WTC11 (cell line): ENCODE measurements around the gene CLDN25. TPM values are rescaled to one million over a fixed set of nuclear protein-coding genes. Genes with fewer than 3 reads are reported as not detected.
"Not testable (repeated sequence)": the region's sequence is repeated elsewhere in the genome, so short reads cannot be mapped to it uniquely, and the experiment has no call there.

Experiments
- ATAC-seq: fragments of 200-7000 bp; cut with Tn5 transposase; 2 replicates; pipeline ENCODE4 v1.10.0; 2021; ENCODE audit warnings: mild to moderate bottlenecking, moderate library complexity
- CTCF ChIA-PET: fragments of 300-600 bp; sonication (Branson Sonifier 250); formaldehyde crosslinking; loops from one replicate; lab custom pipeline; 2021; ENCODE audit warnings: antibody characterized with exemption; lab: Charles Lee
- POLR2A ChIA-PET: fragments of 350-600 bp; sonication (Branson Sonifier 250); formaldehyde crosslinking; loops from one replicate; lab custom pipeline; 2021; ENCODE audit warnings: antibody characterized with exemption; lab: Charles Lee
- DNase-seq: peaks from one replicate; pipeline ENCODE4 v3.0.0; 2021; ENCODE audit warnings: low spot score
- H3K27ac Mint-ChIP-seq: 2 replicates; pipeline ENCODE4 v1.8.0; 2021; ENCODE audit warnings: mixed read lengths
- H3K27me3 Mint-ChIP-seq: 2 replicates; pipeline ENCODE4 v1.8.0; 2021; ENCODE audit warnings: low read depth, mild to moderate bottlenecking, moderate library complexity, mixed read lengths
- H3K36me3 Mint-ChIP-seq: 2 replicates; pipeline ENCODE4 v1.8.0; 2021; ENCODE audit warnings: mixed read lengths
- H3K4me1 Mint-ChIP-seq: 2 replicates; pipeline ENCODE4 v1.8.0; 2022; ENCODE audit warnings: mixed read lengths
- H3K4me3 Mint-ChIP-seq: 2 replicates; pipeline ENCODE4 v1.8.0; 2021; ENCODE audit warnings: mild to moderate bottlenecking, moderate library complexity, mixed read lengths
- H3K9me3 Mint-ChIP-seq: 2 replicates; pipeline ENCODE4 v1.8.0; 2021; ENCODE audit warnings: mixed read lengths
- AR ChIP-seq: fragments of 250-450 bp; sonication (Bioruptor Pico); IDR thresholded peaks from 2 replicates; pipeline ENCODE4 v1.9.0; 2021; ENCODE audit warnings: mild to moderate bottlenecking
- E2F1 ChIP-seq: sonication (generic); formaldehyde crosslinking; IDR thresholded peaks from 2 replicates; pipeline ENCODE4 v1.8.0; 2022; ENCODE audit warnings: mild to moderate bottlenecking, missing genetic modification reagents
- MAX ChIP-seq: sonication (generic); formaldehyde crosslinking; IDR thresholded peaks from 2 replicates; pipeline ENCODE4 v1.8.0; 2022; ENCODE audit warnings: mild to moderate bottlenecking, missing genetic modification reagents
- NFE2L1 ChIP-seq: sonication (generic); formaldehyde crosslinking; IDR thresholded peaks from 2 replicates; pipeline ENCODE4 v1.8.1; 2023; ENCODE audit warnings: missing genetic modification reagents
- RELA ChIP-seq: sonication (generic); formaldehyde crosslinking; IDR thresholded peaks from 2 replicates; pipeline ENCODE4 v1.8.1; 2022; ENCODE audit warnings: missing genetic modification reagents, mild to moderate bottlenecking, borderline replicate concordance
- TCF7 ChIP-seq: sonication (generic); formaldehyde crosslinking; IDR thresholded peaks from 2 replicates; pipeline ENCODE4 v1.8.0; 2022; ENCODE audit warnings: mild to moderate bottlenecking, low read depth, missing genetic modification reagents, moderate library complexity
- TEAD4 ChIP-seq: sonication (generic); formaldehyde crosslinking; IDR thresholded peaks from 2 replicates; pipeline ENCODE4 v1.8.0; 2022; ENCODE audit warnings: mild to moderate bottlenecking, missing genetic modification reagents
- TP53 ChIP-seq: sonication (generic); formaldehyde crosslinking; IDR thresholded peaks from 2 replicates; pipeline ENCODE4 v1.8.1; 2023; ENCODE audit warnings: mild to moderate bottlenecking, missing genetic modification reagents
- ZNF121 ChIP-seq: sonication (generic); formaldehyde crosslinking; IDR thresholded peaks from 2 replicates; pipeline ENCODE4 v1.8.0; 2023; ENCODE audit warnings: missing genetic modification reagents
- ZNF138 ChIP-seq: sonication (generic); formaldehyde crosslinking; conservative IDR thresholded peaks from 2 replicates; pipeline ENCODE4 v1.8.1; 2022; ENCODE audit warnings: mild to moderate bottlenecking, moderate library complexity, missing genetic modification reagents
- ZNF396 ChIP-seq: fragments of 250-450 bp; sonication (Bioruptor Pico); IDR thresholded peaks from 2 replicates; pipeline ENCODE4 v1.8.0; 2021; ENCODE audit warnings: mild to moderate bottlenecking, moderate library complexity, borderline replicate concordance
- total RNA-seq: library from RNA; stranded (reverse); gene quantifications from 3 replicates; pipeline ENCODE4 v1.2.3, GENCODE V29; 2021
- TF ChIP-seq, protein P1 (sequence below): sonication (generic); formaldehyde crosslinking; IDR thresholded peaks from 2 replicates; pipeline ENCODE4 v1.8.1; 2022; ENCODE audit warnings: missing genetic modification reagents, borderline replicate concordance
- TF ChIP-seq, protein P2 (sequence below): sonication (generic); formaldehyde crosslinking; IDR thresholded peaks from 2 replicates; pipeline ENCODE4 v1.8.1; 2023; ENCODE audit warnings: mild to moderate bottlenecking, missing genetic modification reagents, moderate library complexity
- TF ChIP-seq, protein P3 (sequence below): sonication (generic); formaldehyde crosslinking; IDR thresholded peaks from 2 replicates; pipeline ENCODE4 v1.8.0; 2023; ENCODE audit warnings: missing genetic modification reagents
- TF ChIP-seq, protein P4 (sequence below): sonication (generic); formaldehyde crosslinking; IDR thresholded peaks from 2 replicates; pipeline ENCODE4 v1.8.1; 2023; ENCODE audit warnings: mild to moderate bottlenecking, missing genetic modification reagents, borderline replicate concordance

CLDN25 gene
- total RNA-seq, 1 experiment from 2014 or later = not detected

- TF ChIP-seq, protein P1, sequence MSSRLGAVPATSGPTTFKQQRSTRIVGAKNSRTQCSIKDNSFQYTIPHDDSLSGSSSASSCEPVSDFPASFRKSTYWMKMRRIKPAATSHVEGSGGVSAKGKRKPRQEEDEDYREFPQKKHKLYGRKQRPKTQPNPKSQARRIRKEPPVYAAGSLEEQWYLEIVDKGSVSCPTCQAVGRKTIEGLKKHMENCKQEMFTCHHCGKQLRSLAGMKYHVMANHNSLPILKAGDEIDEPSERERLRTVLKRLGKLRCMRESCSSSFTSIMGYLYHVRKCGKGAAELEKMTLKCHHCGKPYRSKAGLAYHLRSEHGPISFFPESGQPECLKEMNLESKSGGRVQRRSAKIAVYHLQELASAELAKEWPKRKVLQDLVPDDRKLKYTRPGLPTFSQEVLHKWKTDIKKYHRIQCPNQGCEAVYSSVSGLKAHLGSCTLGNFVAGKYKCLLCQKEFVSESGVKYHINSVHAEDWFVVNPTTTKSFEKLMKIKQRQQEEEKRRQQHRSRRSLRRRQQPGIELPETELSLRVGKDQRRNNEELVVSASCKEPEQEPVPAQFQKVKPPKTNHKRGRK (CRISPR knock-in tag) = no peak
- TF ChIP-seq, protein P2, sequence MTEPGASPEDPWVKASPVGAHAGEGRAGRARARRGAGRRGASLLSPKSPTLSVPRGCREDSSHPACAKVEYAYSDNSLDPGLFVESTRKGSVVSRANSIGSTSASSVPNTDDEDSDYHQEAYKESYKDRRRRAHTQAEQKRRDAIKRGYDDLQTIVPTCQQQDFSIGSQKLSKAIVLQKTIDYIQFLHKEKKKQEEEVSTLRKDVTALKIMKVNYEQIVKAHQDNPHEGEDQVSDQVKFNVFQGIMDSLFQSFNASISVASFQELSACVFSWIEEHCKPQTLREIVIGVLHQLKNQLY (CRISPR knock-in tag) = no peak
- TF ChIP-seq MAX (CRISPR knock-in tag) (no peak), RELA (CRISPR knock-in tag) (no peak)
- TF ChIP-seq, protein P3, sequence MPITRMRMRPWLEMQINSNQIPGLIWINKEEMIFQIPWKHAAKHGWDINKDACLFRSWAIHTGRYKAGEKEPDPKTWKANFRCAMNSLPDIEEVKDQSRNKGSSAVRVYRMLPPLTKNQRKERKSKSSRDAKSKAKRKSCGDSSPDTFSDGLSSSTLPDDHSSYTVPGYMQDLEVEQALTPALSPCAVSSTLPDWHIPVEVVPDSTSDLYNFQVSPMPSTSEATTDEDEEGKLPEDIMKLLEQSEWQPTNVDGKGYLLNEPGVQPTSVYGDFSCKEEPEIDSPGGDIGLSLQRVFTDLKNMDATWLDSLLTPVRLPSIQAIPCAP (CRISPR knock-in tag) = no peak
Observed at GRCh38 chr11:113760241-113760640, 19.4 kb upstream of the CLDN25 start (continued).

DNA sequence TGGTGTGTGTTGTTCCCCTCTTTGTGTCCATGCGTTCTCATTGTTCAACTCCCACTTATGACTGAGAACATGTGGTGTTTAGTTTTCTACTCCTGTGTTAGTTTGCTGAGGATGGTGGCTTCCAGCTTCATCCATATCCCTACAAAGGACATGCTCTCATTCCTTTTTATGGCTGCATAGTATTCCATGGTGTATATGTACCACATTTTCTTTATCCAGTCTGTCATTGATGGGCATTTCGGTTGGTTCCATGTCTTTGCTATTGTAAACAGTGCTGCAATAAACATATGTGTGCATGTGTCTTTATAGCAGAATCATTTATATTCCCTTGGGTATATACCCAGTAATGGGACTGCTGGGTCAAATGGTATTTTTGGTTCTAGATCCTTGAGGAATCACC, 16.6 kb upstream of the CLDN25 start:
- H3K9me3 Mint-ChIP-seq, H3K4me3 Mint-ChIP-seq, POLR2A ChIA-PET, DNase-seq, H3K27ac Mint-ChIP-seq, H3K27me3 Mint-ChIP-seq, H3K4me1 Mint-ChIP-seq, ATAC-seq, CTCF ChIA-PET: not testable (repeated sequence)
- peaks cover 53% of the 10 kb centered on the region for H3K36me3 Mint-ChIP-seq

DNA sequence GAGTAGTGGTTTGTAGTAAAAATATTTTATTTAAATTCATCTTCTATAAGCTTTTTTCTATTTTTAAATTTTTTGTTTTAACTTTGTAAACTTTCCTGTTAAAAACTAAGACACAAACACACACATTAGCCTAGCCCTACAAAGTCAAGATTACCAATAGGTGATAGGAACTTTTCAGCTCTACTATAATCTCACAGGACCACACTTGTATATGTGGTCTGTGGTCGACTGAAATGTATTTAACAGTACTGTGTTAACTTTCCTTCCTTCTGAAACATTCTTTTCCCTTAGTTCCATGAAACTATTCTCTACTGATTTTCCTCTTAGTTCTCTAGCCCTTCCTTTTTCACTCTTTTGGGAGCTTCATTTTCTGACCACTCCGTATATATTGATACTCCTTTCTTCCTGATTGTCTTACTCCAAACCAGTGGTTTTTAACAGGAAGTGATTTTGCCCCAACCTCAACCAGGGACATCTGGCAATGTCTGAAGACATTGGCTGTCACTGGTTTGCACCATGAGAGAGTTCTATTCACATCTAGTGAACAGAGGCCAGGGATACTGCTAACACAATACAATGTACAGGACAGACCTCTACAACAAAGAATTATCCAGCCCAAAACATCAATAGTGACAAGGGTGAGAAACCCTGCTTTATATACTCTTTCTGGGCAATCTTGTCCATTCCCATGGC, 14.9 kb upstream of the CLDN25 start:
- no peaks in the 10 kb centered on the region for H3K9me3 Mint-ChIP-seq
- H3K4me3 Mint-ChIP-seq = no peak overlapping the region
- peaks cover 47% of the 10 kb centered on the region for H3K36me3 Mint-ChIP-seq
- H3K4me1 Mint-ChIP-seq = no peaks in the 10 kb centered on the region
- POLR2A ChIA-PET = no interaction called here
- no peak overlapping the region for H3K27ac Mint-ChIP-seq
- CTCF ChIA-PET = interaction anchor here (1.4 kb wide), 1 partner anchor 9 kb away, joined by 7 read pairs; the partner anchor contains the start of gene ZW10
- TF ChIP-seq MAX (CRISPR knock-in tag) (no peak), TCF7 (CRISPR knock-in tag) (no peak), ZNF396 (CRISPR knock-in tag) (no peak), RELA (CRISPR knock-in tag) (no peak), NFE2L1 (CRISPR knock-in tag) (no peak), TP53 (CRISPR knock-in tag) (no peak), ZNF121 (CRISPR knock-in tag) (no peak), AR (CRISPR knock-in tag) (no peak), ZNF138 (CRISPR knock-in tag) (no peak)
- DNase-seq (no peak), ATAC-seq (no peak)
- H3K27me3 Mint-ChIP-seq = no peaks in the 10 kb centered on the region

GRCh38 chr11:113771964-113772363, 7.6 kb upstream of the CLDN25 start:
- Mint-ChIP-seq H3K36me3 (peaks cover 21% of the 10 kb centered on the region), H3K27ac (no peak overlapping the region), H3K4me1 (peaks cover 10% of the 10 kb centered on the region), H3K27me3 (peaks cover 15% of the 10 kb centered on the region), H3K4me3 (peak overlapping the region; percentile 100), H3K9me3 (no peaks in the 10 kb centered on the region)
- ChIA-PET CTCF (interaction anchor here (2.2 kb wide), 1 partner anchor 25 kb away, joined by 11 read pairs; no protein-coding TSS in a partner anchor), POLR2A (no interaction called here)
- DNase-seq (no peak), ATAC-seq (no peak)
- no peak for TF ChIP-seq TEAD4 (CRISPR knock-in tag)
- TF ChIP-seq, protein P4, sequence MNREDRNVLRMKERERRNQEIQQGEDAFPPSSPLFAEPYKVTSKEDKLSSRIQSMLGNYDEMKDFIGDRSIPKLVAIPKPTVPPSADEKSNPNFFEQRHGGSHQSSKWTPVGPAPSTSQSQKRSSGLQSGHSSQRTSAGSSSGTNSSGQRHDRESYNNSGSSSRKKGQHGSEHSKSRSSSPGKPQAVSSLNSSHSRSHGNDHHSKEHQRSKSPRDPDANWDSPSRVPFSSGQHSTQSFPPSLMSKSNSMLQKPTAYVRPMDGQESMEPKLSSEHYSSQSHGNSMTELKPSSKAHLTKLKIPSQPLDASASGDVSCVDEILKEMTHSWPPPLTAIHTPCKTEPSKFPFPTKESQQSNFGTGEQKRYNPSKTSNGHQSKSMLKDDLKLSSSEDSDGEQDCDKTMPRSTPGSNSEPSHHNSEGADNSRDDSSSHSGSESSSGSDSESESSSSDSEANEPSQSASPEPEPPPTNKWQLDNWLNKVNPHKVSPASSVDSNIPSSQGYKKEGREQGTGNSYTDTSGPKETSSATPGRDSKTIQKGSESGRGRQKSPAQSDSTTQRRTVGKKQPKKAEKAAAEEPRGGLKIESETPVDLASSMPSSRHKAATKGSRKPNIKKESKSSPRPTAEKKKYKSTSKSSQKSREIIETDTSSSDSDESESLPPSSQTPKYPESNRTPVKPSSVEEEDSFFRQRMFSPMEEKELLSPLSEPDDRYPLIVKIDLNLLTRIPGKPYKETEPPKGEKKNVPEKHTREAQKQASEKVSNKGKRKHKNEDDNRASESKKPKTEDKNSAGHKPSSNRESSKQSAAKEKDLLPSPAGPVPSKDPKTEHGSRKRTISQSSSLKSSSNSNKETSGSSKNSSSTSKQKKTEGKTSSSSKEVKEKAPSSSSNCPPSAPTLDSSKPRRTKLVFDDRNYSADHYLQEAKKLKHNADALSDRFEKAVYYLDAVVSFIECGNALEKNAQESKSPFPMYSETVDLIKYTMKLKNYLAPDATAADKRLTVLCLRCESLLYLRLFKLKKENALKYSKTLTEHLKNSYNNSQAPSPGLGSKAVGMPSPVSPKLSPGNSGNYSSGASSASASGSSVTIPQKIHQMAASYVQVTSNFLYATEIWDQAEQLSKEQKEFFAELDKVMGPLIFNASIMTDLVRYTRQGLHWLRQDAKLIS (CRISPR knock-in tag) = no peak
- no peak for TF ChIP-seq E2F1 (CRISPR knock-in tag)
